OCI-LY3 (cell line): Measurements from ENCODE around the gene IL9.

Experiments
- H2AFZ ChIP-seq: fragments of 200-600, 300-600 bp; shearing (Covaris generic); 2 replicates; pipeline ENCODE4 v1.6.0; 2014; ENCODE audit warnings: antibody characterized with exemption, low read depth, low read length
- H3K27ac ChIP-seq: fragments of 200-600, 300-600 bp; sonication (generic); 2 replicates; pipeline ENCODE4 v1.5.1; 2014; ENCODE audit warnings: mild to moderate bottlenecking, low read length, moderate library complexity, mixed read lengths
- H3K27me3 ChIP-seq: fragments of 200-600, 300-600 bp; sonication (generic); 2 replicates; pipeline ENCODE4 v1.6.1; 2014; ENCODE audit warnings: low read depth, low read length, mixed read lengths
- H3K36me3 ChIP-seq: fragments of 200-600, 300-600 bp; sonication (generic); replicated peaks from 2 replicates; pipeline ENCODE3; 2014; ENCODE audit warnings: low read depth, low read length, mixed read lengths
- H3K4me1 ChIP-seq: fragments of 300-600, 200-600 bp; sonication (generic); 2 replicates; pipeline ENCODE4 v1.6.1; 2014; ENCODE audit warnings: low read length, mixed read lengths
- H3K4me2 ChIP-seq: fragments of 200-600, 300-600 bp; sonication (generic); 2 replicates; pipeline ENCODE4 v1.6.1; 2014; ENCODE audit warnings: low read length, mixed read lengths
- H3K4me3 ChIP-seq: fragments of 300-600, 200-600 bp; sonication (generic); 2 replicates; pipeline ENCODE4 v1.5.1; 2014; ENCODE audit warnings: antibody characterized with exemption, mild to moderate bottlenecking, low read length, moderate library complexity
- H3K79me2 ChIP-seq: fragments of 300-600, 200-600 bp; shearing (Covaris generic); 2 replicates; pipeline ENCODE4 v1.6.1; 2014; ENCODE audit warnings: mild to moderate bottlenecking, low read length, mixed read lengths
- H3K9ac ChIP-seq: fragments of 300-600, 200-600 bp; shearing (Covaris generic); 2 replicates; pipeline ENCODE4 v1.6.0; 2014; ENCODE audit warnings: mild to moderate bottlenecking, low read length, moderate library complexity
- H3K9me3 ChIP-seq: fragments of 200-600, 300-600 bp; shearing (Covaris generic); 2 replicates; pipeline ENCODE4 v1.6.1; 2014; ENCODE audit warnings: low read length, mixed read lengths; ENCODE audit not compliant: insufficient read depth
- H4K20me1 ChIP-seq: fragments of 200-600, 300-600 bp; sonication (generic); 2 replicates; pipeline ENCODE4 v1.6.1; 2016; ENCODE audit warnings: low read length, mixed read lengths; ENCODE audit not compliant: insufficient read depth
- EZH2phosphoT487 ChIP-seq: fragments of 200-600 bp; shearing (Covaris generic); IDR thresholded peaks from 2 replicates; pipeline ENCODE4 v1.6.1; 2018; ENCODE audit warnings: antibody characterized with exemption, mixed run types, low read depth
- TF ChIP-seq, protein P1 (sequence below): fragments of 200-600, 300-600 bp; sonication (generic); IDR thresholded peaks from 2 replicates; pipeline ENCODE4 v1.5.1; 2014; ENCODE audit warnings: antibody characterized with exemption, low read length, low read depth

The IL9 gene

GRCh38 chr5:135941711-135942110 lies 46.1 kb upstream of the IL9 start:
- Histone ChIP-seq H3K36me3 (no peaks in the 10 kb centered on the region), H3K27ac (no peak overlapping the region), H3K4me2 (no peak overlapping the region), H3K4me1 (no peaks in the 10 kb centered on the region), H3K9me3 (no peaks in the 10 kb centered on the region), H4K20me1 (no peaks in the 10 kb centered on the region), H2AFZ (no peak overlapping the region), H3K79me2 (no peaks in the 10 kb centered on the region), H3K4me3 (no peak overlapping the region), H3K27me3 (peaks cover 23% of the 10 kb centered on the region; the same call in 1 of the 2 replicates), H3K9ac (no peak overlapping the region)
- no peak for TF ChIP-seq EZH2phosphoT487
- TF ChIP-seq, protein P1, sequence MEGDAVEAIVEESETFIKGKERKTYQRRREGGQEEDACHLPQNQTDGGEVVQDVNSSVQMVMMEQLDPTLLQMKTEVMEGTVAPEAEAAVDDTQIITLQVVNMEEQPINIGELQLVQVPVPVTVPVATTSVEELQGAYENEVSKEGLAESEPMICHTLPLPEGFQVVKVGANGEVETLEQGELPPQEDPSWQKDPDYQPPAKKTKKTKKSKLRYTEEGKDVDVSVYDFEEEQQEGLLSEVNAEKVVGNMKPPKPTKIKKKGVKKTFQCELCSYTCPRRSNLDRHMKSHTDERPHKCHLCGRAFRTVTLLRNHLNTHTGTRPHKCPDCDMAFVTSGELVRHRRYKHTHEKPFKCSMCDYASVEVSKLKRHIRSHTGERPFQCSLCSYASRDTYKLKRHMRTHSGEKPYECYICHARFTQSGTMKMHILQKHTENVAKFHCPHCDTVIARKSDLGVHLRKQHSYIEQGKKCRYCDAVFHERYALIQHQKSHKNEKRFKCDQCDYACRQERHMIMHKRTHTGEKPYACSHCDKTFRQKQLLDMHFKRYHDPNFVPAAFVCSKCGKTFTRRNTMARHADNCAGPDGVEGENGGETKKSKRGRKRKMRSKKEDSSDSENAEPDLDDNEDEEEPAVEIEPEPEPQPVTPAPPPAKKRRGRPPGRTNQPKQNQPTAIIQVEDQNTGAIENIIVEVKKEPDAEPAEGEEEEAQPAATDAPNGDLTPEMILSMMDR, result no peak

DNA sequence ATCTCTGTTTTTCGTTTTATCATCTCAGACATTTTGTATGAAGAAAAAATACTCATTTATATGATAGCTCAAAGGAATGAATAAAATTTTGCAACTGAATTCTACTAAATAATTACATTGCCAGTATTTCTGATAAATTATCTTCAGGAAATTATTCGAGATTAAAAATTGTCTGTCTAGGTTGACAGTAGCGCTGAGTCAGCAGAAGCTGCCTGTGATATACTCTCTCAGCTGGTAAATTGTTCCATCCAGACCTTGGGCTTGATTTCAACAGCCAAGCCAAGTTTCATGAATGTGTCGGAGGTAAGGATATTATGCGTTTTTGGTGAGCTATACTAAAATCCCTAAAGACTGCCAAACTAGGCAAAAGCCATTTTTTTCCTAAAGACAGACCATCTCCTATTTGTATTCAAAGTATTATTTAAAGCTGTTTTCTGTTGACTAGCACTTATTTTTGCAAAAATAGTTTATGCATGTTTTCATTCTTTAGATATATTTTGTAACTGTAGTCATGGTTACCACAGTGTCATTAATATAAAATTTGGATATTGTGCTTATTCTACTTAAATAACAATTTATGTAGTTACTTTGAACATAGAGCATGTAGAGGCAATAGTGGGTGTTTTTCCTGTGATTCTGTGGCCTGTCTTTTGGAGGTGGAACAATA lies 41.7 kb upstream of the IL9 start:
- H4K20me1 ChIP-seq, result no peaks in the 10 kb centered on the region
- H3K9ac ChIP-seq, result no peak overlapping the region
- H3K36me3 ChIP-seq, result no peaks in the 10 kb centered on the region
- no peaks in the 10 kb centered on the region for H3K4me1 ChIP-seq
- H3K4me3 ChIP-seq, result no peak overlapping the region
- H3K79me2 ChIP-seq, result no peaks in the 10 kb centered on the region
- H3K9me3 ChIP-seq, result no peaks in the 10 kb centered on the region
- TF ChIP-seq EZH2phosphoT487, result no peak
- TF ChIP-seq, protein P1, result no peak
- no peak overlapping the region for H3K27ac ChIP-seq
- peaks cover 25% of the 10 kb centered on the region for H3K27me3 ChIP-seq
- H2AFZ ChIP-seq, result no peak overlapping the region
- no peak overlapping the region for H3K4me2 ChIP-seq

DNA sequence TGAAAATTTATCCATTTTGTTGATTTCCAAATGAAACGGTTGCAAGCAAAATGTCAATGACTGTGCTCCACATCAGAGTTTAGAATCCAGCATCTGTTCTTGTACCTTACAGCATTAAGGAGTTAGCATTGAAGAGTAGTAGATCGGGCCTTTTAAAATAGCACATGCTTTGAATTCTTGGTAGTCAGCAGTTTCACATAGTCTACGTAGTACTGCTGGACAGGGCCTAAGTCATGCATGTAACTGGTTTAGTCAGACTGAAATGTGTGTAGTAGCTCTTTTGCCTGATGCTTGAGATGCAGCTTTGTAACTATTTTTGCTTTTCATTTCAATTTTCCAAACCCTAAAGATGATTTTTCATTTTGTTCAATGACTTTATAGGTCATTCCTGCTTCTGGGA lies 39.3 kb upstream of the IL9 start:
- H3K4me3 ChIP-seq, result no peak overlapping the region
- TF ChIP-seq, protein P1, result no peak
- TF ChIP-seq EZH2phosphoT487, result no peak
- H2AFZ ChIP-seq, result no peak overlapping the region
- H3K9ac ChIP-seq, result no peak overlapping the region
- H3K36me3 ChIP-seq, result no peaks in the 10 kb centered on the region
- no peaks in the 10 kb centered on the region for H3K9me3 ChIP-seq
- H3K79me2 ChIP-seq, result no peaks in the 10 kb centered on the region
- H3K4me1 ChIP-seq, result no peaks in the 10 kb centered on the region
- no peaks in the 10 kb centered on the region for H4K20me1 ChIP-seq
- H3K27ac ChIP-seq, result no peak overlapping the region
- no peak overlapping the region for H3K4me2 ChIP-seq
- peaks cover 24% of the 10 kb centered on the region for H3K27me3 ChIP-seq

GRCh38 chr5:135930949-135931295 lies 35.3 kb upstream of the IL9 start:
- no peak overlapping the region for H3K27ac ChIP-seq
- H3K4me3 ChIP-seq, result no peak overlapping the region
- TF ChIP-seq, protein P1, result no peak
- TF ChIP-seq EZH2phosphoT487, result no peak
- H3K9ac ChIP-seq, result no peak overlapping the region
- no peaks in the 10 kb centered on the region for H3K36me3 ChIP-seq
- H3K9me3 ChIP-seq, result no peaks in the 10 kb centered on the region
- no peaks in the 10 kb centered on the region for H4K20me1 ChIP-seq
- peaks cover 18% of the 10 kb centered on the region for H3K27me3 ChIP-seq
- no peaks in the 10 kb centered on the region for H3K79me2 ChIP-seq
- no peak overlapping the region for H2AFZ ChIP-seq
- H3K4me1 ChIP-seq, result no peaks in the 10 kb centered on the region
- H3K4me2 ChIP-seq, result no peak overlapping the region
